HepG2 (cell line): ENCODE results near the gene TMEM87B. TPM values are rescaled to one million over a fixed set of nuclear protein-coding genes. Genes with fewer than 3 reads are reported as not detected.

Experiments used
- ATAC-seq: fragments of 200-7000 bp; cut with Tn5 transposase; 3 replicates; pipeline ENCODE4 v1.9.1; 2020; ENCODE audit warnings: mild to moderate bottlenecking, moderate library complexity
- BruUV-seq: library from RNA; stranded (reverse); fragments of 400-500 nt; replicated peaks from 2 replicates; lab custom pipeline; 2021; lab: Mats Ljungman, UMichigan
- CTCF ChIA-PET: fragments of 300-600 bp; formaldehyde crosslinking; extraction: SDS; loops from one replicate; lab custom pipeline; 2021; ENCODE audit warnings: low total read pairs, inconsistent platforms, low intra/inter-chr PET ratio; lab: Yijun Ruan, JAX
- POLR2A ChIA-PET: fragments of 350-600 bp; sonication (Branson Sonifier 250); formaldehyde crosslinking; loops from one replicate; lab custom pipeline; 2020; ENCODE audit warnings: antibody characterized with exemption, inconsistent platforms; lab: Yijun Ruan, JAX
- DNase-seq: peaks from one replicate; pipeline ENCODE4 v3.0.0-alpha.2; 2015; ENCODE audit warnings: low spot score
- FAIRE-seq: peaks from 3 replicates; lab custom pipeline; 2011; peaks lifted over from hg19 to GRCh38; lab: Jason Lieb, UNC
- H2AFZ ChIP-seq: one replicate; pipeline ENCODE4 v1.6.1; 2011; ENCODE audit warnings: low read length, inconsistent platforms
- H3K27ac ChIP-seq: fragments of 300-600 bp; 3 replicates; pipeline ENCODE4 v1.8.0; 2011; ENCODE audit warnings: mixed run types, mild to moderate bottlenecking, mixed read lengths, low read length, inconsistent platforms; ENCODE audit not compliant: insufficient read depth; ENCODE audit errors: extremely low read length
- H3K27me3 ChIP-seq, 2 experiments: fragments of 200-600 bp in 1 of 2; 2 replicates in 1 of 2; 3 replicates in 1 of 2; pipeline versions ENCODE4 v1.6.0 to v1.8.0; 2011; ENCODE audit warnings: low read length in 2 of 2, mild to moderate bottlenecking in 2 of 2, moderate library complexity in 2 of 2, inconsistent platforms in 1 of 2; ENCODE audit not compliant: insufficient read depth in 2 of 2, control insufficient read depth in 1 of 2
- H3K36me3 ChIP-seq, 2 experiments: fragments of 200-600 bp in 1 of 2; replicated peaks in 1 of 2; 2 replicates in 1 of 2; 3 replicates in 1 of 2; pipeline versions ENCODE4 v1.5.1 to v1.8.0; 2011; ENCODE audit warnings: low read length in 2 of 2, inconsistent platforms in 1 of 2; ENCODE audit not compliant: insufficient read depth in 2 of 2, control insufficient read depth in 1 of 2
- H3K4me1 ChIP-seq: 2 replicates; pipeline ENCODE4 v1.5.1; 2012; ENCODE audit warnings: low read length, inconsistent platforms; ENCODE audit not compliant: insufficient read depth
- H3K4me2 ChIP-seq: 2 replicates; pipeline ENCODE4 v1.6.0; 2011; ENCODE audit warnings: low read depth, low read length, inconsistent platforms
- H3K4me3 ChIP-seq, 3 experiments: fragments of 200-600 bp in 1 of 3; sonication (generic), shearing (Covaris generic) in 1 of 3; replicated peaks in 1 of 3; 2 replicates each; pipeline ENCODE4 v1.5.1; 2011 to 2016; ENCODE audit warnings: low read length in 3 of 3, inconsistent platforms in 2 of 3, low read depth in 2 of 3, mild to moderate bottlenecking in 2 of 3, control low read depth in 1 of 3, mixed read lengths in 1 of 3; ENCODE audit not compliant: insufficient read depth in 1 of 3
- H3K79me2 ChIP-seq: one replicate; pipeline ENCODE4 v1.6.1; 2011; ENCODE audit warnings: low read length, inconsistent platforms; ENCODE audit not compliant: insufficient read depth
- H3K9ac ChIP-seq: 2 replicates; pipeline ENCODE4 v1.6.0; 2011; ENCODE audit warnings: mild to moderate bottlenecking, low read depth, low read length, inconsistent platforms; ENCODE audit not compliant: insufficient read depth
- H3K9me3 ChIP-seq: 2 replicates; pipeline ENCODE4 v1.5.1; 2012; ENCODE audit warnings: mild to moderate bottlenecking, low read length
- H4K20me1 ChIP-seq: 2 replicates; pipeline ENCODE4 v1.6.0; 2011; ENCODE audit warnings: inconsistent platforms, mild to moderate bottlenecking, low read length, moderate library complexity; ENCODE audit not compliant: insufficient read depth
- ELF1 ChIP-seq: sonication (generic); formaldehyde crosslinking; IDR thresholded peaks from 2 replicates; pipeline ENCODE4 v1.4.0; 2020; ENCODE audit warnings: missing genetic modification reagents
- FIP1L1 ChIP-seq: fragments of 200-400 bp; formaldehyde crosslinking; IDR thresholded peaks from 2 replicates; pipeline ENCODE4 v1.6.1; 2018; ENCODE audit warnings: low read depth, mild to moderate bottlenecking, low read length, moderate library complexity, borderline replicate concordance; ENCODE audit not compliant: insufficient read depth
- KDM5A ChIP-seq: fragments of 200-600 bp; sonication (generic); IDR thresholded peaks from 2 replicates; pipeline ENCODE4 v1.7.0; 2018; ENCODE audit warnings: antibody characterized with exemption, mild to moderate bottlenecking, low read length, borderline replicate concordance
- MATR3 ChIP-seq: sonication (generic); formaldehyde crosslinking; IDR thresholded peaks from 2 replicates; pipeline ENCODE4 v1.4.0; 2020; ENCODE audit warnings: missing genetic modification reagents
- MBNL3 ChIP-seq: fragments of 250-450 bp; sonication (Bioruptor Pico); conservative IDR thresholded peaks from 2 replicates; pipeline ENCODE4 v1.8.0; 2022; ENCODE audit warnings: mild to moderate bottlenecking, inconsistent platforms
- PRDM15 ChIP-seq: sonication (generic); formaldehyde crosslinking; IDR thresholded peaks from 2 replicates; pipeline ENCODE4 v1.4.0; 2020; ENCODE audit warnings: missing genetic modification reagents
- RFX1 ChIP-seq: fragments of 450-650 bp; IDR thresholded peaks from 2 replicates; pipeline ENCODE4 v1.6.1; 2017
- SRSF4 ChIP-seq: fragments of 200-400 bp; formaldehyde crosslinking; IDR thresholded peaks from one replicate; pipeline ENCODE4 v1.6.1; 2018; ENCODE audit warnings: mild to moderate bottlenecking, low read depth, low read length, moderate library complexity; ENCODE audit not compliant: poor library complexity, severe bottlenecking
- TCF7 ChIP-seq: sonication (generic); IDR thresholded peaks from 2 replicates; pipeline ENCODE4 v1.6.1; 2016; ENCODE audit warnings: antibody characterized with exemption, low read depth
- TFE3 ChIP-seq: IDR thresholded peaks from 2 replicates; pipeline ENCODE4 v1.6.1; 2016
- THAP7 ChIP-seq: sonication (generic); formaldehyde crosslinking; IDR thresholded peaks from 2 replicates; pipeline ENCODE4 v1.8.1; 2023; ENCODE audit warnings: mild to moderate bottlenecking, missing genetic modification reagents
- ZBTB10 ChIP-seq: sonication (generic); formaldehyde crosslinking; IDR thresholded peaks from 2 replicates; pipeline ENCODE4 v1.4.0; 2020; ENCODE audit warnings: missing genetic modification reagents, borderline replicate concordance
- ZNF329 ChIP-seq: sonication (generic); formaldehyde crosslinking; IDR thresholded peaks from 2 replicates; pipeline ENCODE4 v1.9.0; 2021; ENCODE audit warnings: low read depth, mild to moderate bottlenecking, missing genetic modification reagents
- ZNF552 ChIP-seq: sonication (generic); formaldehyde crosslinking; IDR thresholded peaks from 2 replicates; pipeline ENCODE4 v1.9.0; 2022; ENCODE audit warnings: missing genetic modification reagents, mild to moderate bottlenecking, borderline replicate concordance
- ZSCAN22 ChIP-seq: sonication (generic); formaldehyde crosslinking; IDR thresholded peaks from 2 replicates; pipeline ENCODE4 v1.4.0; 2020; ENCODE audit warnings: mild to moderate bottlenecking, missing genetic modification reagents
- WGBS: methylation state at CpG from one replicate; pipeline ENCODE4 v1.1.6; 2017; ENCODE audit warnings: low lambda C conversion rate; 5-methylcytosine and 5-hydroxymethylcytosine counted together
- in situ Hi-C: cut with HindIII; loops from 2 replicates; pipeline ENCODE4 v1.10.0; 2017; ENCODE audit warnings: low pct_unique_long_range_greater_than_20kb; ENCODE audit not compliant: extremely low pct_ligation_motif_present
- intact Hi-C: fragments of 100-400 bp; cut with micrococcal nuclease; formaldehyde crosslinking; loops from one replicate; pipeline ENCODE4 v1.10.0; 2022; ENCODE audit not compliant: unreplicated experiment
- polyA plus RNA-seq, 8 experiments: library from polyadenylated mRNA; depleted of rRNA in 3 of 8; stranded (reverse) in 7 of 8; unstranded in 1 of 8; fragments of >200 nt; fragmentation: Illumina TruSeq in 4 of 8; extraction: Trizol in 4 of 8; gene quantifications; 2 replicates each; pipeline versions ENCODE4 v1.2.1 to v1.2.3, GENCODE V29; 2011 to 2016; ENCODE audit warnings: low read depth in 4 of 8, missing spikeins in 1 of 8, mixed read lengths in 1 of 8; ENCODE audit not compliant: insufficient read depth in 1 of 8
- total RNA-seq, 5 experiments: library from RNA; depleted of rRNA; stranded (reverse); fragments of >200 nt; fragmentation: Illumina TruSeq; extraction: Trizol; gene quantifications; 2 replicates each; pipeline ENCODE4 v1.2.3, GENCODE V29; 2016; ENCODE audit warnings: low read depth in 1 of 5
- TF ChIP-seq, protein P1 (sequence below): sonication (generic); formaldehyde crosslinking; IDR thresholded peaks from 2 replicates; pipeline ENCODE4 v1.8.1; 2023; ENCODE audit warnings: mild to moderate bottlenecking, missing genetic modification reagents, borderline replicate concordance

TMEM87B gene
- total and polyA plus RNA-seq, 2 of the 13 experiments (the other 11 are each of a cell fraction or from before 2014, with no cell fraction given) = 15.1 to 16.2 TPM

- Histone ChIP-seq H3K4me3 (no peak overlapping the region), H3K4me2 (no peak overlapping the region), H3K9ac (no peak overlapping the region), H3K4me1 (peaks cover 11% of the 10 kb centered on the region), H3K79me2 (no peaks in the 10 kb centered on the region), H2AFZ (no peak overlapping the region), H3K36me3 (no peaks in the 10 kb centered on the region), H3K27me3 (no peaks in the 10 kb centered on the region), H3K27ac (no peak overlapping the region), H3K9me3 (no peaks in the 10 kb centered on the region), H4K20me1 (no peaks in the 10 kb centered on the region)
- intact Hi-C loops (no loop called here), in situ Hi-C loops (no loop called here)
- 92% methylated on average over 10 of the region's 10 CpGs for WGBS
- no TSS peak for BruUV-seq
- no peak for FAIRE-seq
- CTCF ChIA-PET = no interaction called here
- DNase-seq = no peak
- no peak for ATAC-seq
- POLR2A ChIA-PET = no interaction called here
- TF ChIP-seq ZSCAN22 (CRISPR knock-in tag) = no peak
- TF ChIP-seq, protein P1, sequence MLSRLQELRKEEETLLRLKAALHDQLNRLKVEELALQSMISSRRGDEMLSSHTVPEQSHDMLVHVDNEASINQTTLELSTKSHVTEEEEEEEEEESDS (CRISPR knock-in tag) = no peak
- no peak for TF ChIP-seq RFX1
- TF ChIP-seq MATR3 (CRISPR knock-in tag) = no peak
- no peak for TF ChIP-seq PRDM15 (CRISPR knock-in tag)
- no peak for TF ChIP-seq MBNL3 (CRISPR knock-in tag)
- no peak for TF ChIP-seq TFE3 (CRISPR knock-in tag)
- TF ChIP-seq ZBTB10 = no peak
- no peak for TF ChIP-seq ZNF552 (CRISPR knock-in tag)
- no peak for TF ChIP-seq ZNF329 (CRISPR knock-in tag)
- no peak for TF ChIP-seq SRSF4
- TF ChIP-seq TCF7 = no peak
- TF ChIP-seq KDM5A = no peak
- no peak for TF ChIP-seq FIP1L1
- no peak for TF ChIP-seq ELF1 (CRISPR knock-in tag)
- TF ChIP-seq THAP7 (CRISPR knock-in tag) = no peak
These were observed 97.6 kb downstream of the TMEM87B start for GRCh38 chr2:112152476-112153178.
